Hepatocyte (in vitro differentiated cells): ENCODE results near the gene CARMIL1. TPM values are rescaled to one million over a fixed set of nuclear protein-coding genes. Genes with fewer than 3 reads are reported as not detected.

ENCODE experiments used
- DNase-seq: peaks from one replicate; pipeline ENCODE4 v3.0.0-alpha.2; 2016; ENCODE audit warnings: low spot score
- H2AFZ ChIP-seq: fragments of 200-600 bp; sonication (generic); 2 replicates; pipeline ENCODE4 v1.6.0; 2016; ENCODE audit warnings: antibody characterized with exemption, mild to moderate bottlenecking
- H3K27ac ChIP-seq: fragments of 200-600 bp; sonication (generic); 2 replicates; pipeline ENCODE4 v1.5.1; 2016; ENCODE audit warnings: mild to moderate bottlenecking
- H3K27me3 ChIP-seq: fragments of 200-600 bp; sonication (generic); 2 replicates; pipeline ENCODE4 v1.6.1; 2016
- H3K36me3 ChIP-seq: fragments of 200-600 bp; sonication (generic); replicated peaks from 2 replicates; pipeline ENCODE4 v1.5.1; 2016; ENCODE audit warnings: low read depth; ENCODE audit not compliant: insufficient read depth
- H3K4me1 ChIP-seq: fragments of 200-600 bp; sonication (generic); 2 replicates; pipeline ENCODE4 v1.5.1; 2016; ENCODE audit warnings: mild to moderate bottlenecking, moderate library complexity; ENCODE audit not compliant: insufficient read depth
- H3K4me2 ChIP-seq: fragments of 200-600 bp; sonication (generic); 2 replicates; pipeline ENCODE4 v1.6.0; 2016
- H3K4me3 ChIP-seq: fragments of 200-600 bp; sonication (generic); 2 replicates; pipeline ENCODE4 v1.5.1; 2016; ENCODE audit warnings: mild to moderate bottlenecking
- H3K79me2 ChIP-seq: fragments of 200-600 bp; sonication (generic); 2 replicates; pipeline ENCODE4 v1.6.0; 2017; ENCODE audit warnings: mild to moderate bottlenecking
- H3K9me2 ChIP-seq: fragments of 200-600 bp; sonication (generic); replicated peaks from 2 replicates; pipeline ENCODE4 v1.6.0; 2017; ENCODE audit warnings: mild to moderate bottlenecking; ENCODE audit not compliant: insufficient read depth
- H3K9me3 ChIP-seq: fragments of 200-600 bp; sonication (generic); 2 replicates; pipeline ENCODE4 v1.5.1; 2016; ENCODE audit warnings: low read depth, mild to moderate bottlenecking
- H4K20me1 ChIP-seq: fragments of 200-600 bp; sonication (generic); 2 replicates; pipeline ENCODE4 v1.6.0; 2016; ENCODE audit warnings: mild to moderate bottlenecking; ENCODE audit not compliant: insufficient read depth, poor library complexity, severe bottlenecking
- EZH2 ChIP-seq: fragments of 200-600 bp; sonication (generic); IDR thresholded peaks from 2 replicates; pipeline ENCODE4 v1.6.1; 2016; ENCODE audit warnings: antibody characterized with exemption, mild to moderate bottlenecking, borderline replicate concordance
- EZH2phosphoT487 ChIP-seq: fragments of 200-600 bp; sonication (generic); IDR thresholded peaks from one replicate; pipeline ENCODE4 v1.6.1; 2018; ENCODE audit warnings: antibody characterized with exemption, mild to moderate bottlenecking, low read depth, moderate library complexity; ENCODE audit not compliant: unreplicated experiment, severe bottlenecking
- WGBS: methylation state at CpG from one replicate; pipeline ENCODE4 v1.1.6; 2016; ENCODE audit warnings: low lambda C conversion rate; ENCODE audit errors: missing lambda C conversion rate; 5-methylcytosine and 5-hydroxymethylcytosine counted together
- polyA plus RNA-seq: library from polyadenylated mRNA; unstranded; fragments of >200 nt; fragmentation: Nextera tagmentation; extraction: Ambion mirVana; gene quantifications from 2 replicates; pipeline ENCODE4 v1.2.1, GENCODE V29; 2016
- total RNA-seq: library from RNA; depleted of rRNA; stranded (reverse); fragments of >200 nt; gene quantifications from 2 replicates; pipeline ENCODE4 v1.2.3, GENCODE V29; 2014
- TF ChIP-seq, protein P1 (sequence below): fragments of 200-600 bp; sonication (generic); IDR thresholded peaks from 2 replicates; pipeline ENCODE4 v1.5.1; 2016; ENCODE audit warnings: antibody characterized with exemption, mild to moderate bottlenecking; ENCODE audit not compliant: poor library complexity

Gene CARMIL1
- total and polyA plus RNA-seq, 2 experiments from 2014 or later: 19.5 to 40.6 TPM

DNA sequence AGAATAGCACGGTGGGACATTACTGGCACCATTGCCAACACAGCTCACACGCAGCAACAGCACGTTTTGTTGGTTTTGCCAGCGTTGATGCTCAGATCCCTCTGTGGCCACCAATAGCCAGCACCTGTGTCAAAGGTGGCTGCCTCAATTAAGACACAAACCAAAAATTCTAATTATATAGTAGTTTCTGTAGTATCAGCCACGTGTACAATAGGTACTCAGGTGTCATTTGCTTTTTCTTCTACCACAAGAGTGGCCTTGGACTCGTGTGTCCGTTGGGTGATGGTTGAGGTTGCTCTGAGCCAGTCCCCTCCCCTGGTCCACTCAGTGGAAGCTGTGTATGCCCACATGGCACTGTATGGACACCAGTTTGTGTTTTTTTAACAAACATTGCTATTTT, 105.1 kb downstream of the CARMIL1 start:
- Histone ChIP-seq H3K79me2 (peaks cover 100% of the 10 kb centered on the region), H3K9me2 (no peaks in the 10 kb centered on the region), H3K27me3 (no peaks in the 10 kb centered on the region), H2AFZ (no peak overlapping the region), H3K4me2 (no peak overlapping the region), H3K36me3 (no peaks in the 10 kb centered on the region), H3K4me3 (no peak overlapping the region), H3K4me1 (no peaks in the 10 kb centered on the region), H3K9me3 (no peaks in the 10 kb centered on the region), H3K27ac (no peak overlapping the region), H4K20me1 (peaks cover 9% of the 10 kb centered on the region)
- no peak for DNase-seq
- TF ChIP-seq EZH2phosphoT487: no peak
- TF ChIP-seq EZH2: no peak
- TF ChIP-seq, protein P1, sequence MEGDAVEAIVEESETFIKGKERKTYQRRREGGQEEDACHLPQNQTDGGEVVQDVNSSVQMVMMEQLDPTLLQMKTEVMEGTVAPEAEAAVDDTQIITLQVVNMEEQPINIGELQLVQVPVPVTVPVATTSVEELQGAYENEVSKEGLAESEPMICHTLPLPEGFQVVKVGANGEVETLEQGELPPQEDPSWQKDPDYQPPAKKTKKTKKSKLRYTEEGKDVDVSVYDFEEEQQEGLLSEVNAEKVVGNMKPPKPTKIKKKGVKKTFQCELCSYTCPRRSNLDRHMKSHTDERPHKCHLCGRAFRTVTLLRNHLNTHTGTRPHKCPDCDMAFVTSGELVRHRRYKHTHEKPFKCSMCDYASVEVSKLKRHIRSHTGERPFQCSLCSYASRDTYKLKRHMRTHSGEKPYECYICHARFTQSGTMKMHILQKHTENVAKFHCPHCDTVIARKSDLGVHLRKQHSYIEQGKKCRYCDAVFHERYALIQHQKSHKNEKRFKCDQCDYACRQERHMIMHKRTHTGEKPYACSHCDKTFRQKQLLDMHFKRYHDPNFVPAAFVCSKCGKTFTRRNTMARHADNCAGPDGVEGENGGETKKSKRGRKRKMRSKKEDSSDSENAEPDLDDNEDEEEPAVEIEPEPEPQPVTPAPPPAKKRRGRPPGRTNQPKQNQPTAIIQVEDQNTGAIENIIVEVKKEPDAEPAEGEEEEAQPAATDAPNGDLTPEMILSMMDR: no peak
- WGBS: 97% methylated on average over 7 of the region's 7 CpGs

DNA sequence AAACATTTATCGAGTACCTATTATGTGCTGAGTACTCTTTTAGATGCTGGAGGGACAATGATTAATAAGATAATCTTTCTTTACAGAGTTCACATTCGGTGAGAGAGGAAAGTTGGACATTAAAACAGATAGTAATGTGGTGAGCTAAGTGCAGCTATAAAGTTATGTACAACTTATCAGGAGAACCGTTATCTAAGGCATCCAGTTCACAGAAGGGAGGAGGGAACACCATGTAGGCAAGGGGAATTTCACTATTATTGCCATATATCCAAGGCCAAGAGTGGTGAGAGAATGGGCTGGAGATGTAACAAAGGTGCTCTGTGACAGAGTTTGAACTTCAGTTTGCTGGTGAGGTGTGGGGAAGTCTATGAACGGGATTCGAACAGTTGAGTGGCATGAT, 105.8 kb downstream of the CARMIL1 start:
- Histone ChIP-seq H3K27ac (no peak overlapping the region), H3K4me1 (no peaks in the 10 kb centered on the region), H3K36me3 (no peaks in the 10 kb centered on the region), H2AFZ (no peak overlapping the region), H3K27me3 (no peaks in the 10 kb centered on the region), H3K4me3 (no peak overlapping the region), H3K9me3 (no peaks in the 10 kb centered on the region), H3K4me2 (no peak overlapping the region), H3K9me2 (no peaks in the 10 kb centered on the region), H3K79me2 (peaks cover 100% of the 10 kb centered on the region), H4K20me1 (peaks cover 11% of the 10 kb centered on the region)
- 52% methylated on average over 5 of the region's 5 CpGs for WGBS
- DNase-seq: no peak
- TF ChIP-seq, protein P1: no peak
- no peak for TF ChIP-seq EZH2phosphoT487

DNA sequence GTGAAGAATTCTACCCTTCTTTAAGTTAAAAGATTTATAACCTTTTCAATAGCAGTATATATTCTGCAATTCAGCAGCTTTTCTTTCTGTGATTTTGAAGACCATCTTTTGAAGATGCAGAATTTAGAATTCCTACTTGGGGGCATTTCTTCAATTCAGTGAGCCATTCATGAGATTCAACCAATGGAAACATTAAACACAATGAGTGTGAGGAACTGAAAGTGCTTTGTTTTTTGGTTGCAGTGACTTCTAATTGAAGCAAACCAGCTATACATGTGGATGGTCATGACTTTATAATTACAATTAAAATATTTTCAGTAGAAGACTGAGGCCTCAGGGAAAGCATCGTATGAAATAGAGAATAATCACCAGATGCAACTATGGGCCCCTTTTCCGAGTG, 108.3 kb downstream of the CARMIL1 start:
- WGBS: 92% methylated on average over 2 of the region's 2 CpGs
- no peaks in the 10 kb centered on the region for H3K4me1 ChIP-seq
- H4K20me1 ChIP-seq: peaks cover 14% of the 10 kb centered on the region
- no peak overlapping the region for H3K27ac ChIP-seq
- no peak overlapping the region for H3K4me3 ChIP-seq
- no peaks in the 10 kb centered on the region for H3K9me2 ChIP-seq
- peaks cover 98% of the 10 kb centered on the region for H3K79me2 ChIP-seq
- H2AFZ ChIP-seq: no peak overlapping the region
- no peaks in the 10 kb centered on the region for H3K36me3 ChIP-seq
- TF ChIP-seq, protein P1: no peak
- TF ChIP-seq EZH2 (no peak), EZH2phosphoT487 (no peak)
- DNase-seq: no peak
- no peak overlapping the region for H3K4me2 ChIP-seq
- H3K9me3 ChIP-seq: no peaks in the 10 kb centered on the region
- no peaks in the 10 kb centered on the region for H3K27me3 ChIP-seq

DNA sequence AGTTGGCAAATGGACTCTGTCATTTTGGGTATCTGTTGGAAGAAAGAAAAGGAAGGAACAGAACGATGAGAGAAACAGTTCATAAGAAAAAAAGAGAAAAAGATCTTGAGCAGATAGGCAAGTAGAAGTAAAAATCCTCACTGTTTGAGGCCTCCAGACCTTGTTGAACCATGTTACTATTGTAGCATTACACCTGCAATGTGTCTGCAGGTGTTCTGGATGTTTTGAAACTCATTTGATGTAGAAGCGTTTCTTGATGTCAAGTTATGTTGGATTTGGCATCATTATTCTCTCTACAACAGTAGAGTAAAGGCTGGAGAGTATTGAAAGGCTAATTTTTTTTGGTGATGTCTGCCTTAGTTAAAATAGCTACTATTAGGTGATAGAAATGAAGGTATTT, 108.7 kb downstream of the CARMIL1 start:
- TF ChIP-seq EZH2phosphoT487: no peak
- TF ChIP-seq, protein P1: no peak
- no peak for TF ChIP-seq EZH2
- 89% methylated on average over 2 of the region's 2 CpGs for WGBS
- no peak overlapping the region for H3K27ac ChIP-seq

More for the DNA sequence above, 108.7 kb downstream of the CARMIL1 start:
- no peaks in the 10 kb centered on the region for H3K9me3 ChIP-seq
- peaks cover 14% of the 10 kb centered on the region for H4K20me1 ChIP-seq
- H3K4me1 ChIP-seq: no peaks in the 10 kb centered on the region
- H3K27me3 ChIP-seq: no peaks in the 10 kb centered on the region
- no peaks in the 10 kb centered on the region for H3K9me2 ChIP-seq
- H2AFZ ChIP-seq: no peak overlapping the region
- no peak overlapping the region for H3K4me3 ChIP-seq
- H3K4me2 ChIP-seq: no peak overlapping the region
- no peaks in the 10 kb centered on the region for H3K36me3 ChIP-seq
- DNase-seq: no peak
- H3K79me2 ChIP-seq: peaks cover 98% of the 10 kb centered on the region
